Smooth muscle cell (in vitro differentiated cells): ENCODE results near the gene TIMM44. TPM values are rescaled to one million over a fixed set of nuclear protein-coding genes. Genes with fewer than 3 reads are reported as not detected.

Experiments used
- DNase-seq: peaks from one replicate; lab custom pipeline; 2025; ENCODE audit not compliant: unreplicated experiment; lab: John Stamatoyannopoulos, UW
- H2AFZ ChIP-seq: fragments of 200-600 bp; sonication (generic); 2 replicates; pipeline ENCODE4 v1.6.0; 2016; ENCODE audit warnings: antibody characterized with exemption, low read depth, mild to moderate bottlenecking
- H3F3A ChIP-seq: fragments of 200-600 bp; sonication (generic); 2 replicates; pipeline ENCODE4 v1.6.0; 2017; ENCODE audit warnings: antibody characterized with exemption, low read depth
- H3K27ac ChIP-seq: fragments of 200-600 bp; sonication (generic); 2 replicates; pipeline ENCODE4 v1.5.1; 2016; ENCODE audit warnings: low read depth, mild to moderate bottlenecking
- H3K27me3 ChIP-seq: fragments of 200-600 bp; sonication (generic); 2 replicates; pipeline ENCODE4 v1.6.1; 2016; ENCODE audit warnings: low read depth, mild to moderate bottlenecking
- H3K36me3 ChIP-seq: fragments of 200-600 bp; sonication (generic); 2 replicates; pipeline ENCODE4 v1.5.1; 2016; ENCODE audit warnings: low read depth
- H3K4me1 ChIP-seq: fragments of 200-600 bp; sonication (generic); 2 replicates; pipeline ENCODE4 v1.5.1; 2016; ENCODE audit warnings: low read depth
- H3K4me2 ChIP-seq: fragments of 200-600 bp; sonication (generic); 2 replicates; pipeline ENCODE4 v1.6.0; 2016; ENCODE audit warnings: mild to moderate bottlenecking
- H3K4me3 ChIP-seq: fragments of 200-600 bp; sonication (generic); 2 replicates; pipeline ENCODE4 v1.5.1; 2016; ENCODE audit warnings: mild to moderate bottlenecking
- H3K79me2 ChIP-seq: fragments of 200-600 bp; sonication (generic); 2 replicates; pipeline ENCODE4 v1.6.0; 2016; ENCODE audit warnings: low read depth, mild to moderate bottlenecking
- H3K9ac ChIP-seq: fragments of 200-600 bp; sonication (generic); 2 replicates; pipeline ENCODE4 v1.6.0; 2016; ENCODE audit warnings: low read depth
- H3K9me3 ChIP-seq: fragments of 200-600 bp; sonication (generic); replicated peaks from 2 replicates; pipeline ENCODE4 v1.5.1; 2016; ENCODE audit warnings: low read depth
- H4K20me1 ChIP-seq: fragments of 200-600 bp; sonication (generic); 2 replicates; pipeline ENCODE4 v1.6.0; 2016; ENCODE audit warnings: low read depth
- CTCF ChIP-seq: fragments of 200-600 bp; sonication (generic); IDR thresholded peaks from 2 replicates; pipeline ENCODE4 v1.5.1; 2017; ENCODE audit warnings: borderline replicate concordance, mild to moderate bottlenecking, antibody characterized with exemption; ENCODE audit not compliant: insufficient read depth, poor library complexity, severe bottlenecking
- WGBS: methylation state at CpG from one replicate; pipeline ENCODE4 v1.1.7; 2016; ENCODE audit warnings: low lambda C conversion rate; 5-methylcytosine and 5-hydroxymethylcytosine counted together
- polyA plus RNA-seq: library from polyadenylated mRNA; unstranded; fragments of >200 nt; fragmentation: Nextera tagmentation; extraction: Ambion mirVana; gene quantifications from 2 replicates; pipeline ENCODE4 v1.2.1, GENCODE V29; 2016
- total RNA-seq: library from RNA; depleted of rRNA; stranded (reverse); fragments of >200 nt; gene quantifications from 2 replicates; pipeline ENCODE4 v1.2.3, GENCODE V29; 2014

TIMM44 gene
- total and polyA plus RNA-seq, 2 experiments from 2014 or later = 21.8 to 25.1 TPM

- Histone ChIP-seq H3F3A (peaks cover 6% of the 10 kb centered on the region), H3K27ac (no peak overlapping the region), H3K79me2 (no peaks in the 10 kb centered on the region), H3K4me1 (no peaks in the 10 kb centered on the region), H3K9me3 (no peaks in the 10 kb centered on the region), H2AFZ (no peak overlapping the region), H4K20me1 (peaks cover 38% of the 10 kb centered on the region), H3K4me2 (no peak overlapping the region), H3K9ac (no peak overlapping the region), H3K4me3 (no peak overlapping the region), H3K27me3 (no peaks in the 10 kb centered on the region), H3K36me3 (peaks cover 16% of the 10 kb centered on the region)
- TF ChIP-seq CTCF = no peak
- WGBS = 96% methylated on average over 15 of the region's 15 CpGs
- DNase-seq = no peak
These were observed 24.7 kb upstream of the TIMM44 start for GRCh38 chr19:7968008-7968795.

GRCh38 chr19:7965921-7966665 is 22.6 kb upstream of the TIMM44 start:
- H3K4me1 ChIP-seq = no peaks in the 10 kb centered on the region
- H3K4me3 ChIP-seq = no peak overlapping the region
- no peak overlapping the region for H3K27ac ChIP-seq
- no peak overlapping the region for H3K4me2 ChIP-seq
- H3F3A ChIP-seq = peaks cover 6% of the 10 kb centered on the region
- no peak for DNase-seq
- H2AFZ ChIP-seq = no peak overlapping the region
- no peaks in the 10 kb centered on the region for H3K27me3 ChIP-seq
- peaks cover 22% of the 10 kb centered on the region for H3K36me3 ChIP-seq
- H3K79me2 ChIP-seq = no peaks in the 10 kb centered on the region
- TF ChIP-seq CTCF = no peak
- H3K9me3 ChIP-seq = no peaks in the 10 kb centered on the region
- WGBS = 89% methylated on average over 12 of the region's 12 CpGs
- peaks cover 23% of the 10 kb centered on the region for H4K20me1 ChIP-seq
- no peak overlapping the region for H3K9ac ChIP-seq

GRCh38 chr19:7965259-7965841 is 21.9 kb upstream of the TIMM44 start:
- peaks cover 22% of the 10 kb centered on the region for H3K36me3 ChIP-seq
- no peak for DNase-seq
- H3K4me1 ChIP-seq = no peaks in the 10 kb centered on the region
- 73% methylated on average over 12 of the region's 12 CpGs for WGBS
- H3K9me3 ChIP-seq = no peaks in the 10 kb centered on the region
- no peak for TF ChIP-seq CTCF
- H3K79me2 ChIP-seq = no peaks in the 10 kb centered on the region
- no peak overlapping the region for H3K4me2 ChIP-seq
- no peak overlapping the region for H3K4me3 ChIP-seq
- peaks cover 6% of the 10 kb centered on the region for H3F3A ChIP-seq
- peaks cover 16% of the 10 kb centered on the region for H4K20me1 ChIP-seq
- H3K27ac ChIP-seq = no peak overlapping the region
- no peak overlapping the region for H3K9ac ChIP-seq
- no peaks in the 10 kb centered on the region for H3K27me3 ChIP-seq
- H2AFZ ChIP-seq = no peak overlapping the region
